Calu3 (cell line): ENCODE measurements around the gene TMEM204. TPM values are rescaled to one million over a fixed set of nuclear protein-coding genes. Genes with fewer than 3 reads are reported as not detected.

Experiments used
- BruUV-seq: library from RNA; stranded (reverse); fragments of 400-500 nt; replicated peaks from 2 replicates; lab custom pipeline; 2021; lab: Mats Ljungman, UMichigan
- CTCF ChIA-PET: fragments of 300-600 bp; sonication (Branson Sonifier 250); formaldehyde crosslinking; loops from one replicate; lab custom pipeline; 2022; ENCODE audit warnings: antibody characterized with exemption; lab: Charles Lee
- DNase-seq: peaks from one replicate; pipeline ENCODE4 v3.0.0; 2022
- H3K27ac Mint-ChIP-seq: one replicate; pipeline ENCODE4 v1.8.0; 2022; ENCODE audit warnings: mixed read lengths; ENCODE audit not compliant: unreplicated experiment
- H3K27me3 Mint-ChIP-seq: one replicate; pipeline ENCODE4 v1.8.0; 2022; ENCODE audit warnings: mixed read lengths; ENCODE audit not compliant: unreplicated experiment
- H3K36me3 Mint-ChIP-seq: one replicate; pipeline ENCODE4 v1.8.0; 2022; ENCODE audit warnings: mild to moderate bottlenecking, moderate library complexity, mixed read lengths; ENCODE audit not compliant: insufficient read depth, unreplicated experiment
- H3K4me1 Mint-ChIP-seq: one replicate; pipeline ENCODE4 v1.8.0; 2022; ENCODE audit warnings: mild to moderate bottlenecking, low read depth, mixed read lengths; ENCODE audit not compliant: unreplicated experiment
- H3K4me3 Mint-ChIP-seq: one replicate; pipeline ENCODE4 v1.8.0; 2022; ENCODE audit warnings: mild to moderate bottlenecking, low read depth, moderate library complexity, mixed read lengths; ENCODE audit not compliant: unreplicated experiment
- H3K9me3 Mint-ChIP-seq: one replicate; pipeline ENCODE4 v1.8.0; 2022; ENCODE audit warnings: low read depth, mixed read lengths; ENCODE audit not compliant: unreplicated experiment
- CTCF ChIP-seq: fragments of 200-600 bp; IDR thresholded peaks from one replicate; pipeline ENCODE4 v1.8.0; 2022; ENCODE audit warnings: antibody characterized with exemption; ENCODE audit not compliant: unreplicated experiment
- intact Hi-C: fragments of 100-400 bp; cut with micrococcal nuclease; formaldehyde crosslinking; loops from one replicate; pipeline ENCODE4 v1.10.0; 2022; ENCODE audit not compliant: unreplicated experiment
- total RNA-seq: library from RNA; stranded (reverse); gene quantifications from 2 replicates; pipeline ENCODE4 v1.2.3, GENCODE V29; 2022

The TMEM204 gene
- total RNA-seq, 1 experiment from 2014 or later: not detected

DNA sequence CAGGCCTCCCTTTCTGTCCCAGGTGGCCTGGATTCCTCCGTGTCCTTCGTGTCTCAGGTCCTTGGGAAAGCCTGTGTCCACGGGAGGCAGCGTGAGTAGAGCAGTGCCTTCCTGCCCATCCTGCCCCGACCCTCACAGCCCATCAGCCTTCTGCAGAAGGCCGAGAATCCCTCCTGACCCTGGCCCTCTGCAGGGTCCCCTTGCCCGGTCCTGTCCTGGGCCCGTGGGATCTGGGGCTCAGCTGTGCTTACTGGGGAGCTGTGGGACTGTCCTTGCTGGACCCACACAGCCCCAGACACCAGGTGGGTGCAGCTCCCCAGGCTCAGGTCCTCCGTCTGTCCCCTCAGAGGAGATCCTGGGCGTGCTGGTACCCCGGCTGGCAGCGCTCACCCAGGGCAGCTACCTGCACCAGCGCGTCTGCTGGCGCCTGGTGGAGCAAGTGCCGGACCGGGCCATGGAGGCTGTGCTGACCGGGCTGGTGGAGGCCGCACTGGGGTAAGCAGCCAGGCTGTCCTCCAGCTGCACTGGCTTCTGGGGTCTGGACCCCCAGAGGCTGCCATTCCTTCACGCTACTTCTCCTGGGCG lies 36.4 kb upstream of the TMEM204 start:
- Mint-ChIP-seq H3K4me3 (no peak overlapping the region), H3K36me3 (peaks cover 47% of the 10 kb centered on the region), H3K27me3 (no peaks in the 10 kb centered on the region), H3K27ac (no peak overlapping the region), H3K9me3 (no peaks in the 10 kb centered on the region), H3K4me1 (peaks cover 7% of the 10 kb centered on the region)
- no TSS peak for BruUV-seq
- intact Hi-C loops: no loop called here
- no peak for DNase-seq
- TF ChIP-seq CTCF: no peak
- CTCF ChIA-PET: no interaction called here

- TF ChIP-seq CTCF: no peak
- no peak overlapping the region for H3K4me3 Mint-ChIP-seq
- no peak for DNase-seq
- peak overlapping the region; percentile 42 for H3K27ac Mint-ChIP-seq
- BruUV-seq: no TSS peak
- no peaks in the 10 kb centered on the region for H3K9me3 Mint-ChIP-seq
- no peaks in the 10 kb centered on the region for H3K4me1 Mint-ChIP-seq
- CTCF ChIA-PET: no interaction called here
- intact Hi-C loops: no loop called here
- no peaks in the 10 kb centered on the region for H3K27me3 Mint-ChIP-seq
- H3K36me3 Mint-ChIP-seq: peaks cover 48% of the 10 kb centered on the region
Observed at GRCh38 chr16:1498899-1499676, 34.4 kb upstream of the TMEM204 start.

GRCh38 chr16:1499756-1500464 lies 33.6 kb upstream of the TMEM204 start:
- H3K27me3 Mint-ChIP-seq: no peaks in the 10 kb centered on the region
- CTCF ChIA-PET: no interaction called here
- H3K36me3 Mint-ChIP-seq: peaks cover 50% of the 10 kb centered on the region
- intact Hi-C loops: no loop called here
- no peaks in the 10 kb centered on the region for H3K9me3 Mint-ChIP-seq
- no peak for TF ChIP-seq CTCF
- DNase-seq: no peak
- no peak overlapping the region for H3K27ac Mint-ChIP-seq
- no peak overlapping the region for H3K4me3 Mint-ChIP-seq
- no peaks in the 10 kb centered on the region for H3K4me1 Mint-ChIP-seq
- BruUV-seq: no TSS peak

DNA sequence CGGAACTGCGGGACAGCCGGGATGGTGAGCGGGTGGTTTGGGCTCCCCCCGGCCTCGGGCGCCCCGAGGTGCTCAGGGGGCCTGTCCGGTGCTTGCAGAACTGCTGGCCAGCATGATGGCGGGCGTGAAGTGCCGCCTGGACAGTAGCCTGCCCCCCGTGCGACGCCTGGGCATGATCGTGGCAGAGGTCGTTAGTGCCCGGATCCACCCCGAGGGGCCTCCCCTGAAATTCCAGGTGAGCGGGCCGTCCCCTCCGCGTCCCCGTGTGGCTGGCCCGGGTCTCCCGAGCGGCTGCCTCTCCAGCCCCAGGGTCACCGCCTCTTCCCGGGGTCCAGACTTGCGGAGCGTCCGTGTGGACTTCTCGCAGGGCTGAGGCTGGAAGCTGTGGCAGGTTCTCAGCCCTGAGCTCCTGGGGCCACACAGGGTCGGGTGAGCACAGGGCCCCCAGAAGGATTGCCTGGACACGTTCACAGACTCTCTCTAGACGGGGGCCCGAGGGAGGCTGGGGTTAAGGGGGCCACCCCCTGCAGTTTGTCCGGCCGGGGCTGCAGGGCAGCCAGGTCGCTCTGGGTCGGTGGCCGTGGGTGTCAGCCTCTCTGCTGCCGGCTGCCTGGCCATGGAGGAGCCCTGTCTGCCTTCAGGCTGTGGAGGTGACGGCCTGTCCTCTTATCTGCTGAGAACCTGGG lies 32.9 kb upstream of the TMEM204 start:
- no peaks in the 10 kb centered on the region for H3K4me1 Mint-ChIP-seq
- intact Hi-C loops: no loop called here

More for the DNA sequence above, 32.9 kb upstream of the TMEM204 start:
- CTCF ChIA-PET: no interaction called here
- H3K27me3 Mint-ChIP-seq: no peaks in the 10 kb centered on the region
- no peaks in the 10 kb centered on the region for H3K9me3 Mint-ChIP-seq
- no TSS peak for BruUV-seq
- H3K27ac Mint-ChIP-seq: no peak overlapping the region
- no peak for DNase-seq
- TF ChIP-seq CTCF: no peak
- H3K36me3 Mint-ChIP-seq: peaks cover 57% of the 10 kb centered on the region
- no peak overlapping the region for H3K4me3 Mint-ChIP-seq
